ENCODE measurements around the gene RGS3. TPM values are rescaled to one million over a fixed set of nuclear protein-coding genes. Genes with fewer than 3 reads are reported as not detected.

RGS3 gene
- total RNA-seq, 1 donor from 2014 or later: 278 TPM

DNA sequence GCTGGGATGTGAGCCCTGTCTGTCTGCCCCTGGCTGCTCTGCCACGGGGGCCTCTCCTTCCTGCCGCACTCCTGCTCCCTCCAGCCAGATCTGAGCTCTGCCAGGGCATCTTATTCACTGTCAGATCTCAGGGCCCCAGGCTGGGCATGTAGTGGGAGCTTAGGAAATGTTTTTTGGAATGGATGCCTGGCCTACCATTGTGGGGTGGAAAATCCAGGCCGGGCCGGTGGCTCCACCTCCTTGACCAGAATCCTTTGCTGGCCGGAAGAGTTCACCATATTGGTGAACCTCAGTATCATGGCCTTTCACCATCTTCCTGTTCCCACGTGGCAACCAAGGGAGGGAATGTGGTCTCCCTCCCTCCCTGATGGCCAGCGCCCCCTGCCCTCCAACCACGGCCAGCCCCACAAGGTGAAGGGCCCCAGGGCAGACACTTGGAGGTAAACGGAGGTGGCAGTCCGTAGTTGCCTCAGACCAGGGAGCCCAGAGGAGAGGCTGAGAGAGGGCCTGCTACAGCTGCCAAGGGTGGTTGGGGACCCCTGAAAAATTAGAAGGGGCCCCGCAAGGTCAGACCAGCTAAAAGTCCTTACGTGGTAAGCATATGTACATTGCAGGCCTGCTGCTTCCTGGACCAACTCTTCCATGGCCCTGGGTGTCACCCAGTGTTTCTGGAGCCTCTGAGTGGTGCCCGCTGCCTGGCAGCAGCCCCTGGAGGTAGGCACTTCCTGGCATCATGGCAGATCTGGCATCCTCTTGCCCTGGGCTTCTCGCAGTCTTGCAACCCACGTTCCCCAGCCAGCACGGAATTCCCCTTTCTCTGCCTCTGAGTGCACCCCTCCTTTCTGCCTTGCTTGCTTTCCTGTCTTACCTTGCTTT is 153.3 kb downstream of the RGS3 start:
- no peak for DNase-seq (ENCODE audit: low read depth, low spot score)

GRCh38 chr9:113617550-113617949 is 154.0 kb downstream of the RGS3 start:
- DNase-seq (ENCODE audit: low read depth, low spot score): no peak

- DNase-seq (ENCODE audit: low read depth, low spot score): no peak
Observed at GRCh38 chr9:113618836-113619490, 155.4 kb downstream of the RGS3 start.

DNA sequence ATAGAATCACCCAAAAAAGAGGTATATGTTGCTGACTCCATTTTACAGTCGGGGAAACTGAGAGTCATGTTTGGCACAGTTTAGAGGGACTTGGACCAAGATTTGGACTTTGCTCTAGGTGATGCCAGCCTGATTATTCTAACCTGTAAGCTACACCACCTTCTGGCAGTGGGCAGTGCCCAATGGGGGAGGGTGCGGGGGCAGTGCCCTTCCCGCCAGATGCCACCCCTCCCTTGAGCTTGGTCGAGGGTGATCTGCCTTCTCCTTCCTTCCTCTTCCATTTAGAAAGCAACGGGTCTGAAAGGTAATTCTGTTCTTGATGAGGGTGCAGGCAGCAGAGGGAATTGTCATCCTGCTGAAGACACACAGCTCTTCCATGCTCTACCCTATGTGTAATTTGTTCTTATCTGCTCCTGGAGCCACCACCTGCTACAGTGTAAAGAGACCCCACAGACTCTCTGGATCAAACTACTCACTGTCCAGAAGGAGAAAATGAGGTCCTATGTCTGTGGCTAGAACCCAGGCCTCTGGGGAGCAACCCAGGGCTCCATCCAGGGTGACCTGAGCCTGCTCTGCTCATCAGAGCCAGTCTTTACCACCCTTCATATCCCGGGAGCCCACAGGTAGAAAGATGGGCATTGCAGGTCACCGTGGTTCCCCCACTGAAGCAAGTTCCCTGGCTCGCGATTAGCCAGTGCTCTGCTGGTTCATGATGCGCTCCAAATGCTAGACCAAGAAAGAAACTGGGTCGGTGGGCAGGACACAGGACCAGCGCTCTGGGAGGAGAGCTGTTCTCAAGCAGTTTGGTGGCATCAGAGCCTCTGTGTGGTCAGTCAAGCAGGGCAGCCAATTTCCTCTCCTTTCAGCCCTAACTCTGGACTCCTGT is 156.2 kb downstream of the RGS3 start:
- no peak for DNase-seq (ENCODE audit: low read depth, low spot score)

- peak; percentile 96 for DNase-seq (ENCODE audit: low read depth, low spot score)
Observed at GRCh38 chr9:113620377-113621161, 157.0 kb downstream of the RGS3 start.

DNA sequence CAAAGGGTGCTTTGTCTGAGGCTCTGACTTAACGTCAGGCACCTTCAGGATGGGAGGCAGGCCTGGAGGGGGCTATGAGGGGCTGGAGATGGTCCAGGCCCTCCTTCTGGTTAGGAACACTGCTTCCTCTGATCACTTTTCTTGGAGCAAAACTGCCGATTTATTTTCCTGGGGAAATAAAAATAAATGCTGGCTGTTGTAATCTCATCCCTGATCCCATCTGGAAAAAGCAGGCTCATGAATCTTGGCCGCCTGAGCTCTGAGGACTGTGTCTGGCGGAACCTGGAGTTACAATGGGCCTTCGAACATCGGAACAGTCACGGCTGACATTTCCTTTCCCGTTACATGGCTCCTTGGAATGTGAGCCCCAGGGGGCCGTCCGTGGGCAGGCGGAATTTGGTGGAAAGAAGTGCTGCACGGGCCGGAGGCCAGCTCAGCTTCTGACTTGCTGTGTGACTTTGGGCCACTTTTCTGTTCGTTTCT is 157.8 kb downstream of the RGS3 start:
- DNase-seq (ENCODE audit: low read depth, low spot score): peak; percentile 95

- DNase-seq (ENCODE audit: low read depth, low spot score): no peak
Observed at GRCh38 chr9:113621980-113622379, 158.5 kb downstream of the RGS3 start.

- DNase-seq (ENCODE audit: low read depth, low spot score): peak; percentile 53
Observed at GRCh38 chr9:113622600-113623400, 159.3 kb downstream of the RGS3 start.

DNA sequence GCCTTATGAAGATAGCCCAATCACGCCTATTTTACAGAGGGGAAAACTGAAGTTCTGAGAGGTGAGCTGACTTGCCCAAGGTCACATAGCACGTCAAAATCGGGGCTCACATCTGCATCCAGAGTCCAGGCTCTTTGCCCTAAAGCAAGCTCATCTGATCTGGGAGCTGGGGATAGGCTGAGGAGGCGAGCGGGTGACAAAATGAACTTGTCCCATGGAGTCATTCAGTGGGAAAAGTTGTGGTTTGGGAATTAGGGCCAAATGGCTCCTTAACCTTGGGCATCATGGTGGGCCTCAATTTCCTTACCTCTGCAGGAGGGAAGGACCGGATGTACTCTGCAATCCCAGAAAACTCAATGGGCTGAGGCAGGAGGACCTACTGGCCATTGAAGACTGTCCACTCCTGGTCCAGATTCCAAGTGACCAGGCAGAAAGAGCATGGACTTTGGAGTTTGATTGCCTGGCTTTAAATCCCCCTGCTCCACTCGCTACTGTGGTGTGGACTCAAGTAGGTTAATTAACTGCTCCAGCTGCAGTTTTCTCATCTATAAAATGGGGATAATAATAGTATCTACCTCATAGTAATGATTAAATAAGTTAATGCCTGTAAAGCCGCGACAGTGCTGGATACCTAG is 160.4 kb downstream of the RGS3 start:
- DNase-seq (ENCODE audit: low read depth, low spot score): no peak

DNA sequence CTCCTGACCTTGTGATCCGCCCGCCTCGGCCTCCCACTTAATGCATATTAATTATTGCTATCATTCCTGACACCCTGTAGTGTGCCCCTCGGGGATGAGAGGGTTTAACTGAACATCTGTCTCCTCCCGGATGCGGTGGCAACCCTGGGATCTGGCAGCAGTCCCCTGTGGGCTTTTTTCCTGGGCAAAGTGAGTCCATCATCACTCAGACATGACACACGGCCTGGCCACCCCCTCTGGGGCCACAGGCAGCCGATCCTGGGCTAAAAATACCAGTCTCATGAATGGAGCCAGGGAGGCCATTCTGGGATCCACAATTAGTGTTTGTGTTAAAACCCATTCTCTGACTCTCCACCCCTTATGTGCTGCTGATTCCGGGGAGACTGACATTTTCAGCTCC is 161.2 kb downstream of the RGS3 start:
- no peak for DNase-seq (ENCODE audit: low read depth, low spot score)

GRCh38 chr9:113625486-113625885 is 162.0 kb downstream of the RGS3 start:
- DNase-seq (ENCODE audit: low read depth, low spot score): no peak

- DNase-seq (ENCODE audit: low read depth, low spot score): no peak
Observed at GRCh38 chr9:113626735-113627495, 163.4 kb downstream of the RGS3 start.

GRCh38 chr9:113628621-113629020 is 165.1 kb downstream of the RGS3 start:
- no peak for DNase-seq (ENCODE audit: low read depth, low spot score)

DNA sequence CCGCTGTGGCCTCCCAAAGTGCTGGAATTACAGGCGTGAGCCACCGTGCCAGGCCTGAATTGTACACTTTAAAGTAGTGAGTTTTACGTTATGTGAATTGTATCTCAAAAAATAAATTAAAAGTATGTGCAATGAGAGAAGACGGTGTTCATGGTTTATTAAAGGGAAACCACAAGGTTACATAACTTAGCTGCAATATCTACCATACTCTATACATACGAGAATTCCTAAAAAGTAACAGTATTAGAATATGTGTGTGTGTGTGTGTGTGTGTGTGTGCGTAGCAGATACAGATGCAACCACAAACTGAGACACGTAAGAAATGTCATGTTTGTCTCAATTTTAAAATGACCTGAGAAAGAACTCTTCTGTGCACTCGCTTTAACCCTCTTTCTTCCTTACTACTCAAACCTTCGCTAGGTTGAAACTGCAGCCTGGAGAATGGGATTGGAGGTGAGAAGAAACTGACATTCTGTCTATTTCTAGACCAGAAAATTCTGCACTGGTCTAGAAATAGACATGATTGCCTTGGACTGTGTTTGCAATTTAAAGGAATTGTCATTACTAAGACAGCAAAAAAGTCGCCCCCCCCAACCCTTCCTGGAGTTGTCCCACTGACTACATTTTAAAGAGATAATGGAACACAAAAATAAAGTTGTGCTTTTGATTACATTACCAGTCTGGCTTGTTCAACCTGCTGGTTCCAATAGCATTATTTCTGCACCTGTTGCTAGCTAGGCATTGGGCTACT is 167.0 kb downstream of the RGS3 start:
- DNase-seq (ENCODE audit: low read depth, low spot score): no peak

DNA sequence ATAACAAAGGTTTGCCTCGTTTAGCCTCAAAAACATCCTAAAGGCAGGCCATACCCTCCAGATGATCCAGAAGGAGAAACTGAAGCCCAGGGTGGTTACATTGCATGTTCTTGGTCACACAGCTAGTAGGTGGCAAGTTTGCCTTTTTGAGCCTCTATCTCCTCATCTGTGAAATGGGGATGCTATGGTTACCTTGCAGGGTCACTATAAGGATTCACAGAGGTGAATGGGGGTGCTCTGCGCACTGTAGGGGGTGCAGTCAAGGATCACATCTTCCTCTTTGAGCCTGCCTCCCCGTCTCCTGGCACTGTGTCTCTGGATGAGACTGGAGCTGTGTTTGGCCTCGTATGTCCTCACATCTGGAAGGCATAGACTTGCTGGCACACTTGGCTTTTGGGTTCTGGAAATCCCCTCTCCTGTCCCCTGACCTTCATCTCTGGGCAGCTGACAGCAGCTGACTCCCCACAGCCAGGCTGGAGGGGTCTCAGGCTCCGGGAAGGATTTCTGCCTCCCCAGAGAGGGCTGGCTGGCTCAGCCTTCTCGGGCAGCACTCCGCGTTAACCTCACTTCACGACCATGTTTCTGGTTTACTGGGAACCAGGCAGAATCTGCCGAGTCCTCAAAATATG is 167.7 kb downstream of the RGS3 start:
- no peak for DNase-seq (ENCODE audit: low read depth, low spot score)

DNA sequence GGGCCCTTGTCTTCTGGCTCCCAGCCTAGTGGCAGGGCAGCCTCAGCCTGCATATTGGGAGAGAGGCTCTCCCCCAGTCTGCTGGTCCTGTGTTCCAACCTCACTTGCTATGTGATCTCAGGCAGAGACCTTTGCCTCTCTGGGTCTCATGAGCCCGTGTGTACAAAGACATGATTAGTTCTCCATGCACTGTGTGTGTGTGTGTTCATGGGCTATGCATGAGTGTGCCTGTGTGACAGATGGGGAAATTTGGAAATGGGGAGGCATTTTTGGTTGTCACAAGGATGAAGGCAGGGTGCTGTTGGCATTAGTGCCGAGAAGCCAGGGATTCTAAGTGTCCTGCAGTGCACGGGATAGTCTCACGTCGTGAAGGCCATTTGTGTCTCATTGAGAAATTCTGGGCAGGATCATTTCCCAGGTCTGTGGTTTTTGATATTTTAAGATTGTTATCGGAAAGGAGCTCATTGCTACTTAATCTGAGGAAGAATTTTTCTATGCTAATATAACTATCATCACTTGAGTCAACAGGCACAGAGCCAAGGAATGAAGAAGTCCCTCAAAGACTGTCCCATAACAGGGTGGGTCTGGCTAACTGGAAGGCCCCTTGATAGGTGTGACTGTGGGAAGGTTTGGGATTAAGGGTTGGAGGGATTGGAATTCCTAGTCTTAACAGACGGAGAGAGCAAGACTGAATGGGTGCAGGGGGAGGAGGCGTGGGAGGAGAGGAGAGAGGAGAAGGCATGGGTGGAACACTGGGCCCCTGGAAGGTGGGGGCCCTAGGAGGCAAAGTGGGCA is 168.5 kb downstream of the RGS3 start:
- DNase-seq (ENCODE audit: low read depth, low spot score): no peak
